ENCODE data around the gene DNAJA3. TPM values are rescaled to one million over a fixed set of nuclear protein-coding genes. Genes with fewer than 3 reads are reported as not detected.

The DNAJA3 gene
- total RNA-seq, 4 donors from 2014 or later: 24.8 to 42.4 (median 31.8) TPM

GRCh38 chr16:4412159-4412558, 13.5 kb upstream of the DNAJA3 start:
- TF ChIP-seq, protein P1, sequence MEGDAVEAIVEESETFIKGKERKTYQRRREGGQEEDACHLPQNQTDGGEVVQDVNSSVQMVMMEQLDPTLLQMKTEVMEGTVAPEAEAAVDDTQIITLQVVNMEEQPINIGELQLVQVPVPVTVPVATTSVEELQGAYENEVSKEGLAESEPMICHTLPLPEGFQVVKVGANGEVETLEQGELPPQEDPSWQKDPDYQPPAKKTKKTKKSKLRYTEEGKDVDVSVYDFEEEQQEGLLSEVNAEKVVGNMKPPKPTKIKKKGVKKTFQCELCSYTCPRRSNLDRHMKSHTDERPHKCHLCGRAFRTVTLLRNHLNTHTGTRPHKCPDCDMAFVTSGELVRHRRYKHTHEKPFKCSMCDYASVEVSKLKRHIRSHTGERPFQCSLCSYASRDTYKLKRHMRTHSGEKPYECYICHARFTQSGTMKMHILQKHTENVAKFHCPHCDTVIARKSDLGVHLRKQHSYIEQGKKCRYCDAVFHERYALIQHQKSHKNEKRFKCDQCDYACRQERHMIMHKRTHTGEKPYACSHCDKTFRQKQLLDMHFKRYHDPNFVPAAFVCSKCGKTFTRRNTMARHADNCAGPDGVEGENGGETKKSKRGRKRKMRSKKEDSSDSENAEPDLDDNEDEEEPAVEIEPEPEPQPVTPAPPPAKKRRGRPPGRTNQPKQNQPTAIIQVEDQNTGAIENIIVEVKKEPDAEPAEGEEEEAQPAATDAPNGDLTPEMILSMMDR (IDR thresholded peaks at IDR 0.05; ENCODE audit: low read depth): no peak

- TF ChIP-seq, protein P1 (IDR thresholded peaks at IDR 0.05; ENCODE audit: low read depth): no peak
Observed at GRCh38 chr16:4412854-4413253, 12.8 kb upstream of the DNAJA3 start.

DNA sequence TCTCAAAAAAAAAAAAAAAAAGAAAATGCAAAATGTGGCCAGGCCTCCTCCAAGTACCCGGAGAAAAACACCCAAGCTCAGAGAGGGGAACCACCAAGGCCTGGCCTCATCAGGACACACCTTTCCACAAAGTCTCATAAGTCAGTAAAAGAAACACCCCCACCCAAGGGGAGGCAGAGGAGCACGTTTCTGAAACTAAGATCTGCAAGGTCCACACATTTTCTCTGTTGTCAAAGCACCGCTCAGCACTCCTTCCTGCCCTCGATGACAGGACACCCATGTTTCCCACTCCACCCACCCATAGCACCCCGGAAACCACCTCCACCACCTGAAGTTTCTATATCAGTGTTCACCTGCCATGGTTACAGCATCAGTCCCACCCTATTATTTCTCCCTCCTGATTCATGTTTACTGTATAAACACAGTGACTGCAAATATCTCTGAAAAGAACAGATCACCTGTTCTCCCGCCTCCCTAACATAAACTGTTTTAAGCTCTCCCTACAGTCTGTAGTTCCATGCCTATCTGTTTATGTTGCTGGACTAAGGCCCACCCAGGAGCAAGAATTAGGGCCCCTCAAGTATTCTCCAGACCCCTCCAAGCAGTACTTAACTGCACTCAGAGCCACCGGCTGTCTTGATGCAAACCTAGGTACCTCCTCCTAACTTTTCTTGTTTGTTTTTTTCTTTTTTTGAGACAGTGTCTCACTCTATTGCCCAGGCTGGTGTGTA, 11.3 kb upstream of the DNAJA3 start:
- TF ChIP-seq, protein P1 (IDR thresholded peaks at IDR 0.05; ENCODE audit: low read depth): no peak

GRCh38 chr16:4415538-4416199, 10.0 kb upstream of the DNAJA3 start:
- TF ChIP-seq, protein P1 (IDR thresholded peaks at IDR 0.05; ENCODE audit: low read depth): no peak

- TF ChIP-seq, protein P1 (IDR thresholded peaks at IDR 0.05; ENCODE audit: low read depth): no peak
Observed at GRCh38 chr16:4416200-4417032, 9.3 kb upstream of the DNAJA3 start, which contains the start of gene CORO7. CORO7 (minus strand) TSS chr16:4416596; CDS start chr16:4416518, 78 bp downstream.

- TF ChIP-seq, protein P1 (IDR thresholded peaks at IDR 0.05; ENCODE audit: low read depth): no peak
Observed at GRCh38 chr16:4419402-4419959, 6.2 kb upstream of the DNAJA3 start.
